HepG2 (cell line): ENCODE data around the gene TRIM62. TPM values are rescaled to one million over a fixed set of nuclear protein-coding genes. Genes with fewer than 3 reads are reported as not detected.

Source experiments
- AKAP8 ChIP-seq: sonication (generic); formaldehyde crosslinking; IDR thresholded peaks from 2 replicates; pipeline ENCODE4 v1.5.1; 2020; ENCODE audit warnings: mild to moderate bottlenecking, missing genetic modification reagents
- CBX5 ChIP-seq: sonication (generic); formaldehyde crosslinking; IDR thresholded peaks from 2 replicates; pipeline ENCODE4 v1.4.0; 2020; ENCODE audit warnings: missing genetic modification reagents, borderline replicate concordance
- CENPX ChIP-seq: sonication (generic); formaldehyde crosslinking; IDR thresholded peaks from 2 replicates; pipeline ENCODE4 v1.9.0; 2021; ENCODE audit warnings: mild to moderate bottlenecking, missing genetic modification reagents, moderate library complexity
- LCORL ChIP-seq, 2 experiments: fragments of 450-650 bp in 1 of 2; sonication (generic) in 1 of 2; formaldehyde crosslinking in 1 of 2; IDR thresholded peaks; 2 replicates each; pipeline versions ENCODE4 v1.5.0 to v1.6.1; 2017 to 2020; ENCODE audit warnings: antibody characterized with exemption in 1 of 2, missing genetic modification reagents in 1 of 2
- NCOA5 ChIP-seq: sonication (generic); formaldehyde crosslinking; IDR thresholded peaks from 2 replicates; pipeline ENCODE4 v1.4.0; 2020; ENCODE audit warnings: missing genetic modification reagents
- NCOR1 ChIP-seq: fragments of 200-600 bp; sonication (generic); IDR thresholded peaks from 2 replicates; pipeline ENCODE4 v1.7.0; 2017; ENCODE audit warnings: antibody characterized with exemption, low read length, borderline replicate concordance
- RBAK ChIP-seq: sonication (generic); formaldehyde crosslinking; IDR thresholded peaks from 2 replicates; pipeline ENCODE4 v1.5.1; 2020; ENCODE audit warnings: mild to moderate bottlenecking, missing genetic modification reagents
- SIN3B ChIP-seq: fragments of 150-350 bp; IDR thresholded peaks from 2 replicates; pipeline ENCODE4 v1.6.1; 2014; ENCODE audit warnings: low read length
- SMARCE1 ChIP-seq: fragments of 450-650 bp; IDR thresholded peaks from 2 replicates; pipeline ENCODE4 v1.6.1; 2017; ENCODE audit warnings: borderline replicate concordance
- ZFP37 ChIP-seq: sonication (generic); formaldehyde crosslinking; IDR thresholded peaks from 2 replicates; pipeline ENCODE4 v1.4.0; 2020; ENCODE audit warnings: missing genetic modification reagents, borderline replicate concordance
- ZNF256 ChIP-seq: sonication (generic); formaldehyde crosslinking; conservative IDR thresholded peaks from 2 replicates; pipeline ENCODE4 v1.4.0; 2020; ENCODE audit warnings: missing genetic modification reagents
- ZNF282 ChIP-seq: fragments of 450-650 bp; IDR thresholded peaks from 2 replicates; pipeline ENCODE4 v1.6.1; 2018; ENCODE audit not compliant: partially characterized antibody
- ZNF431 ChIP-seq: sonication (generic); formaldehyde crosslinking; IDR thresholded peaks from 2 replicates; pipeline ENCODE4 v1.9.0; 2022; ENCODE audit warnings: missing genetic modification reagents, low read depth, mild to moderate bottlenecking, borderline replicate concordance
- polyA plus RNA-seq, 8 experiments: library from polyadenylated mRNA; depleted of rRNA in 3 of 8; stranded (reverse) in 7 of 8; unstranded in 1 of 8; fragments of >200 nt; fragmentation: Illumina TruSeq in 4 of 8; extraction: Trizol in 4 of 8; gene quantifications; 2 replicates each; pipeline versions ENCODE4 v1.2.1 to v1.2.3, GENCODE V29; 2011 to 2016; ENCODE audit warnings: low read depth in 4 of 8, missing spikeins in 1 of 8, mixed read lengths in 1 of 8; ENCODE audit not compliant: insufficient read depth in 1 of 8
- total RNA-seq, 5 experiments: library from RNA; depleted of rRNA; stranded (reverse); fragments of >200 nt; fragmentation: Illumina TruSeq; extraction: Trizol; gene quantifications; 2 replicates each; pipeline ENCODE4 v1.2.3, GENCODE V29; 2016; ENCODE audit warnings: low read depth in 1 of 5
- TF ChIP-seq, protein P1 (sequence below): sonication (generic); formaldehyde crosslinking; IDR thresholded peaks from 2 replicates; pipeline ENCODE4 v1.4.0; 2020; ENCODE audit warnings: mild to moderate bottlenecking, low read depth, missing genetic modification reagents
- TF ChIP-seq, protein P2 (sequence below): sonication (generic); formaldehyde crosslinking; IDR thresholded peaks from 2 replicates; pipeline ENCODE4 v1.4.0; 2020; ENCODE audit warnings: missing genetic modification reagents; ENCODE audit errors: not compliant biosample characterization
- TF ChIP-seq, protein P3 (sequence below): sonication (generic); formaldehyde crosslinking; IDR thresholded peaks from 2 replicates; pipeline ENCODE4 v1.5.0; 2020; ENCODE audit warnings: missing genetic modification reagents
- TF ChIP-seq, protein P4 (sequence below): IDR thresholded peaks from 2 replicates; pipeline ENCODE4 v1.6.1; 2016; ENCODE audit warnings: low read depth, missing genetic modification reagents, missing compliant biosample characterization

Gene TRIM62
- total and polyA plus RNA-seq, 2 of the 13 experiments (the other 11 are each of a cell fraction or from before 2014, with no cell fraction given) = 0.53 to 0.57 TPM

DNA sequence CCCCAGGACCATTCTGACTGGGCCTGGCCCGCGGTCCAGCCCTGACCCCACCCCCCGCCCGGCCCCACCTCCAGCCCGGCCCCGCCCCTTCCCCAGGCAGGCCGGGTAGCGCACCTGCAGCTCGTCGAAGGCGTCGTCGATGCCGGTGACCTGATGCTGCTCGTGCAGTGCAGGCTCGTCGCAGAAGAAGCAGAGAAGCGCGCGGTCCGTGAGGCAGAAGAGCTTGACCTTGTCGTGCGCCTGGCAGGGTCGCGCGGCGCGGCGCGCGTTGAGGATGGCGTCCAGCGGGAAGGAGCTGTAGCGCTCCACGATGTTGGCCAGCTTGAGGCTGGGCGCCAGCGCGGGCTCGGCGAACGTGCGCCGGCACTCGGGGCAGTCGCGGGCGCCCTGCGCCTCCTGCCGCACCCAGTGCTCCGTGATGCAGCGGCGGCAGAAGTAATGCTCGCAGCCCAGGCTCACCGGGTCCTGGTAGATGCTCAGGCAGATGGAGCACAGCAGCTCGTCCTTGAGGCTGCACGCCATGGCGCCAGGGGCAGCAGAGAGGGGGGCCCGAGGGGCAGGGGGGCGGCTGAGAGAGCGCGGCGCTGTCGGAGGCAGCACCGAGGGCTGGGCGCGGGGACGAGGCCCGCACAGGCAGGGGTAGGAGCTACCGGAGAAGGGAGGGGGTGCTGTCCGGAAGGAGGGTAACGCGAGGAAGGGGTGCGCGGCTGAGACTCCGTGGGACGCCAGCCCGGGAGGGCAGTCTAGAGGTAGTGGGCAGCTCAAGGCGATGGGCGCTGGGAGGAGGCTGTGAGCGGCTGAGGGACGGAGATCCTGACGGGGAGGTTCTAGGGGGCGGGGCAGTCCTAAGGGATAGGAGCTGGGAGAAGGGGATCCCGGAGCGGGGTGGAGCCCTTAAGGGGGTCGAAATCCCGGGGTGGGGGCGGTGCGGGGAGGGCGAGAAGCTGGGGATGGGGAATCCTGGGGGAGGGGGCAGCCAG lies 642 bp downstream of the TRIM62 start (continued):
- TF ChIP-seq, protein P1, sequence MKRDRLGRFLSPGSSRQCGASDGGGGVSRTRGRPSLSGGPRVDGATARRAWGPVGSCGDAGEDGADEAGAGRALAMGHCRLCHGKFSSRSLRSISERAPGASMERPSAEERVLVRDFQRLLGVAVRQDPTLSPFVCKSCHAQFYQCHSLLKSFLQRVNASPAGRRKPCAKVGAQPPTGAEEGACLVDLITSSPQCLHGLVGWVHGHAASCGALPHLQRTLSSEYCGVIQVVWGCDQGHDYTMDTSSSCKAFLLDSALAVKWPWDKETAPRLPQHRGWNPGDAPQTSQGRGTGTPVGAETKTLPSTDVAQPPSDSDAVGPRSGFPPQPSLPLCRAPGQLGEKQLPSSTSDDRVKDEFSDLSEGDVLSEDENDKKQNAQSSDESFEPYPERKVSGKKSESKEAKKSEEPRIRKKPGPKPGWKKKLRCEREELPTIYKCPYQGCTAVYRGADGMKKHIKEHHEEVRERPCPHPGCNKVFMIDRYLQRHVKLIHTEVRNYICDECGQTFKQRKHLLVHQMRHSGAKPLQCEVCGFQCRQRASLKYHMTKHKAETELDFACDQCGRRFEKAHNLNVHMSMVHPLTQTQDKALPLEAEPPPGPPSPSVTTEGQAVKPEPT (CRISPR knock-in tag) = no peak
- TF ChIP-seq SMARCE1 = no peak
- no peak for TF ChIP-seq NCOA5 (CRISPR knock-in tag)
- no peak for TF ChIP-seq SIN3B
- TF ChIP-seq CENPX (CRISPR knock-in tag) = no peak
- TF ChIP-seq, protein P2, sequence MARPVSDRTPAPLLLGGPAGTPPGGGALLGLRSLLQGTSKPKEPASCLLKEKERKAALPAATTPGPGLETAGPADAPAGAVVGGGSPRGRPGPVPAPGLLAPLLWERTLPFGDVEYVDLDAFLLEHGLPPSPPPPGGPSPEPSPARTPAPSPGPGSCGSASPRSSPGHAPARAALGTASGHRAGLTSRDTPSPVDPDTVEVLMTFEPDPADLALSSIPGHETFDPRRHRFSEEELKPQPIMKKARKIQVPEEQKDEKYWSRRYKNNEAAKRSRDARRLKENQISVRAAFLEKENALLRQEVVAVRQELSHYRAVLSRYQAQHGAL (CRISPR knock-in tag) = no peak
- TF ChIP-seq, protein P3, sequence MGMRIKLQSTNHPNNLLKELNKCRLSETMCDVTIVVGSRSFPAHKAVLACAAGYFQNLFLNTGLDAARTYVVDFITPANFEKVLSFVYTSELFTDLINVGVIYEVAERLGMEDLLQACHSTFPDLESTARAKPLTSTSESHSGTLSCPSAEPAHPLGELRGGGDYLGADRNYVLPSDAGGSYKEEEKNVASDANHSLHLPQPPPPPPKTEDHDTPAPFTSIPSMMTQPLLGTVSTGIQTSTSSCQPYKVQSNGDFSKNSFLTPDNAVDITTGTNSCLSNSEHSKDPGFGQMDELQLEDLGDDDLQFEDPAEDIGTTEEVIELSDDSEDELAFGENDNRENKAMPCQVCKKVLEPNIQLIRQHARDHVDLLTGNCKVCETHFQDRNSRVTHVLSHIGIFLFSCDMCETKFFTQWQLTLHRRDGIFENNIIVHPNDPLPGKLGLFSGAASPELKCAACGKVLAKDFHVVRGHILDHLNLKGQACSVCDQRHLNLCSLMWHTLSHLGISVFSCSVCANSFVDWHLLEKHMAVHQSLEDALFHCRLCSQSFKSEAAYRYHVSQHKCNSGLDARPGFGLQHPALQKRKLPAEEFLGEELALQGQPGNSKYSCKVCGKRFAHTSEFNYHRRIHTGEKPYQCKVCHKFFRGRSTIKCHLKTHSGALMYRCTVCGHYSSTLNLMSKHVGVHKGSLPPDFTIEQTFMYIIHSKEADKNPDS (CRISPR knock-in tag) = no peak
- TF ChIP-seq RBAK (CRISPR knock-in tag) = no peak
- TF ChIP-seq ZNF256 (CRISPR knock-in tag) = no peak
- no peak for TF ChIP-seq ZNF282
- TF ChIP-seq LCORL (IDR thresholded peaks at IDR 0.05) = no peak
- no peak for TF ChIP-seq LCORL (CRISPR knock-in tag; IDR thresholded peaks at IDR 0.05)
- no peak for TF ChIP-seq CBX5 (CRISPR knock-in tag)
- TF ChIP-seq NCOR1 = no peak
- TF ChIP-seq ZNF431 (CRISPR knock-in tag) = no peak
- TF ChIP-seq, protein P4, sequence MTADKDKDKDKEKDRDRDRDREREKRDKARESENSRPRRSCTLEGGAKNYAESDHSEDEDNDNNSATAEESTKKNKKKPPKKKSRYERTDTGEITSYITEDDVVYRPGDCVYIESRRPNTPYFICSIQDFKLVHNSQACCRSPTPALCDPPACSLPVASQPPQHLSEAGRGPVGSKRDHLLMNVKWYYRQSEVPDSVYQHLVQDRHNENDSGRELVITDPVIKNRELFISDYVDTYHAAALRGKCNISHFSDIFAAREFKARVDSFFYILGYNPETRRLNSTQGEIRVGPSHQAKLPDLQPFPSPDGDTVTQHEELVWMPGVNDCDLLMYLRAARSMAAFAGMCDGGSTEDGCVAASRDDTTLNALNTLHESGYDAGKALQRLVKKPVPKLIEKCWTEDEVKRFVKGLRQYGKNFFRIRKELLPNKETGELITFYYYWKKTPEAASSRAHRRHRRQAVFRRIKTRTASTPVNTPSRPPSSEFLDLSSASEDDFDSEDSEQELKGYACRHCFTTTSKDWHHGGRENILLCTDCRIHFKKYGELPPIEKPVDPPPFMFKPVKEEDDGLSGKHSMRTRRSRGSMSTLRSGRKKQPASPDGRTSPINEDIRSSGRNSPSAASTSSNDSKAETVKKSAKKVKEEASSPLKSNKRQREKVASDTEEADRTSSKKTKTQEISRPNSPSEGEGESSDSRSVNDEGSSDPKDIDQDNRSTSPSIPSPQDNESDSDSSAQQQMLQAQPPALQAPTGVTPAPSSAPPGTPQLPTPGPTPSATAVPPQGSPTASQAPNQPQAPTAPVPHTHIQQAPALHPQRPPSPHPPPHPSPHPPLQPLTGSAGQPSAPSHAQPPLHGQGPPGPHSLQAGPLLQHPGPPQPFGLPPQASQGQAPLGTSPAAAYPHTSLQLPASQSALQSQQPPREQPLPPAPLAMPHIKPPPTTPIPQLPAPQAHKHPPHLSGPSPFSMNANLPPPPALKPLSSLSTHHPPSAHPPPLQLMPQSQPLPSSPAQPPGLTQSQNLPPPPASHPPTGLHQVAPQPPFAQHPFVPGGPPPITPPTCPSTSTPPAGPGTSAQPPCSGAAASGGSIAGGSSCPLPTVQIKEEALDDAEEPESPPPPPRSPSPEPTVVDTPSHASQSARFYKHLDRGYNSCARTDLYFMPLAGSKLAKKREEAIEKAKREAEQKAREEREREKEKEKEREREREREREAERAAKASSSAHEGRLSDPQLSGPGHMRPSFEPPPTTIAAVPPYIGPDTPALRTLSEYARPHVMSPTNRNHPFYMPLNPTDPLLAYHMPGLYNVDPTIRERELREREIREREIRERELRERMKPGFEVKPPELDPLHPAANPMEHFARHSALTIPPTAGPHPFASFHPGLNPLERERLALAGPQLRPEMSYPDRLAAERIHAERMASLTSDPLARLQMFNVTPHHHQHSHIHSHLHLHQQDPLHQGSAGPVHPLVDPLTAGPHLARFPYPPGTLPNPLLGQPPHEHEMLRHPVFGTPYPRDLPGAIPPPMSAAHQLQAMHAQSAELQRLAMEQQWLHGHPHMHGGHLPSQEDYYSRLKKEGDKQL (CRISPR knock-in tag) = no peak
- 0 out of 2 replicates have a peak, but pooled peaks have one; percentile 16 for TF ChIP-seq ZFP37 (CRISPR knock-in tag)
- TF ChIP-seq AKAP8 (CRISPR knock-in tag) = no peak
